A673 (cell line): ENCODE measurements around the gene UTP20. TPM values are rescaled to one million over a fixed set of nuclear protein-coding genes. Genes with fewer than 3 reads are reported as not detected.
"Not testable (repeated sequence)": the region's sequence is repeated elsewhere in the genome, so short reads cannot be mapped to it uniquely, and the experiment has no call there.

Experiments used
- BruUV-seq: library from RNA; stranded (reverse); fragments of 400-500 nt; replicated peaks from 2 replicates; lab custom pipeline; 2021; lab: Mats Ljungman, UMichigan
- CTCF ChIA-PET: fragments of 300-600 bp; sonication (Branson Sonifier 250); formaldehyde crosslinking; loops from one replicate; lab custom pipeline; 2022; ENCODE audit warnings: antibody characterized with exemption; lab: Charles Lee
- POLR2A ChIA-PET: fragments of 300-600 bp; sonication (Branson Sonifier 250); formaldehyde crosslinking; loops from one replicate; lab custom pipeline; 2022; ENCODE audit warnings: antibody characterized with exemption; ENCODE audit not compliant: low non-redundant PET; lab: Charles Lee
- DNase-seq: peaks from one replicate; pipeline ENCODE4 v3.0.0-alpha.2; 2015; ENCODE audit warnings: low spot score
- H3K27ac ChIP-seq: fragments of 200-600 bp; sonication (generic); 2 replicates; pipeline ENCODE4 v1.5.1; 2016; ENCODE audit warnings: mixed run types, low read depth, mild to moderate bottlenecking, mixed read lengths, antibody characterized with exemption, low read length; ENCODE audit not compliant: poor library complexity, severe bottlenecking
- H3K27me3 ChIP-seq: fragments of 200-600 bp; sonication (generic); replicated peaks from 2 replicates; pipeline ENCODE4 v1.6.1; 2017; ENCODE audit warnings: mixed run types, low read depth, mild to moderate bottlenecking, mixed read lengths, antibody characterized with exemption, low read length; ENCODE audit not compliant: insufficient read depth, poor library complexity
- H3K36me3 ChIP-seq: fragments of 200-600 bp; sonication (generic); 2 replicates; pipeline ENCODE4 v1.6.1; 2016; ENCODE audit warnings: mixed run types, mild to moderate bottlenecking, mixed read lengths, antibody characterized with exemption, low read length; ENCODE audit not compliant: insufficient read depth, poor library complexity, severe bottlenecking
- H3K4me1 ChIP-seq: fragments of 200-600 bp; sonication (generic); 2 replicates; pipeline ENCODE4 v1.6.1; 2017; ENCODE audit warnings: mixed run types, mild to moderate bottlenecking, mixed read lengths, antibody characterized with exemption, low read length; ENCODE audit not compliant: insufficient read depth, poor library complexity, severe bottlenecking
- H3K4me3 ChIP-seq: fragments of 200-600 bp; sonication (generic); 2 replicates; pipeline ENCODE4 v1.5.1; 2016; ENCODE audit warnings: low read depth, mixed run types, mild to moderate bottlenecking, mixed read lengths, low read length; ENCODE audit not compliant: poor library complexity, severe bottlenecking
- H3K9me3 ChIP-seq: fragments of 200-600 bp; sonication (generic); 2 replicates; pipeline ENCODE4 v1.6.1; 2016; ENCODE audit warnings: mixed run types, low read depth, mild to moderate bottlenecking, mixed read lengths, antibody characterized with exemption, low read length; ENCODE audit not compliant: poor library complexity, severe bottlenecking
- CTCF ChIP-seq: fragments of 300-800, 200-600 bp; sonication (generic); conservative IDR thresholded peaks from 2 replicates; pipeline ENCODE4 v1.5.1; 2017; ENCODE audit warnings: low read depth, mild to moderate bottlenecking, antibody characterized with exemption, low read length, moderate library complexity, mixed read lengths
- EZH2 ChIP-seq: fragments of 200-600 bp; sonication (generic); IDR thresholded peaks from 2 replicates; pipeline ENCODE4 v1.6.1; 2017; ENCODE audit warnings: borderline replicate concordance, low read depth, mild to moderate bottlenecking, mixed read lengths, antibody characterized with exemption, low read length; ENCODE audit not compliant: poor library complexity, severe bottlenecking
- intact Hi-C: fragments of 100-400 bp; cut with micrococcal nuclease; formaldehyde crosslinking; loops from one replicate; pipeline ENCODE4 v1.10.0; 2022; ENCODE audit not compliant: unreplicated experiment
- total RNA-seq: library from RNA; stranded (reverse); gene quantifications from 2 replicates; pipeline ENCODE4 v1.2.3, GENCODE V29; 2021

UTP20 gene
- total RNA-seq, 1 experiment from 2014 or later = 53.5 TPM

- ChIA-PET CTCF (interaction anchor here (1.0 kb wide), 2 partner anchors 344 to 425 kb away, joined by 4 to 8 read pairs; no protein-coding TSS in a partner anchor), POLR2A (no interaction called here)
- BruUV-seq = no TSS peak
- no peak for DNase-seq
- Histone ChIP-seq H3K36me3 (no peaks in the 10 kb centered on the region), H3K9me3 (no peaks in the 10 kb centered on the region), H3K4me1 (no peaks in the 10 kb centered on the region), H3K27ac (no peak overlapping the region), H3K27me3 (no peaks in the 10 kb centered on the region), H3K4me3 (no peak overlapping the region)
- TF ChIP-seq EZH2 = no peak
- TF ChIP-seq CTCF = no peak
- intact Hi-C loops = loop anchor here (2.0 kb wide), 1 partner anchor 424 kb away; no protein-coding TSS in a partner anchor
Observed at GRCh38 chr12:101415228-101415627, 135.3 kb downstream of the UTP20 start.

- BruUV-seq, H3K27me3 ChIP-seq, POLR2A ChIA-PET, intact Hi-C loops, CTCF ChIA-PET, H3K36me3 ChIP-seq, H3K27ac ChIP-seq, H3K9me3 ChIP-seq, DNase-seq, H3K4me3 ChIP-seq, H3K4me1 ChIP-seq: not testable (repeated sequence)
Observed at GRCh38 chr12:101422066-101422465, 142.2 kb downstream of the UTP20 start.

GRCh38 chr12:101424620-101425019, 144.7 kb downstream of the UTP20 start:
- CTCF ChIA-PET = no interaction called here

More at GRCh38 chr12:101424620-101425019, 144.7 kb downstream of the UTP20 start:
- DNase-seq = no peak
- intact Hi-C loops = no loop called here
- no peaks in the 10 kb centered on the region for H3K4me1 ChIP-seq
- H3K9me3 ChIP-seq = no peaks in the 10 kb centered on the region
- H3K4me3 ChIP-seq = no peak overlapping the region
- POLR2A ChIA-PET = no interaction called here
- H3K36me3 ChIP-seq = no peaks in the 10 kb centered on the region
- TF ChIP-seq CTCF = no peak
- TF ChIP-seq EZH2 = no peak
- BruUV-seq = no TSS peak
- H3K27me3 ChIP-seq = no peaks in the 10 kb centered on the region
- H3K27ac ChIP-seq = no peak overlapping the region
